OCI-LY1 (cell line): ENCODE measurements around the gene PIWIL4.

Experiments
- H2AFZ ChIP-seq: fragments of 200-600 bp; sonication (generic), shearing (Covaris generic); 2 replicates; pipeline ENCODE4 v1.6.0; 2014; ENCODE audit warnings: antibody characterized with exemption, mild to moderate bottlenecking, low read length
- H3F3A ChIP-seq: fragments of 200-600 bp; sonication (generic), shearing (Covaris generic); 2 replicates; pipeline ENCODE4 v1.6.0; 2014; ENCODE audit warnings: mild to moderate bottlenecking, antibody characterized with exemption, low read length, moderate library complexity; ENCODE audit not compliant: insufficient read depth
- H3K27ac ChIP-seq: fragments of 200-600 bp; sonication (generic); 2 replicates; pipeline ENCODE4 v1.5.1; 2014; ENCODE audit warnings: low read length, mixed run types, mild to moderate bottlenecking, low read depth; ENCODE audit not compliant: poor library complexity, severe bottlenecking
- H3K27me3 ChIP-seq: fragments of 200-600 bp; sonication (generic); 2 replicates; pipeline ENCODE4 v1.6.0; 2014; ENCODE audit warnings: antibody characterized with exemption, mild to moderate bottlenecking, low read length, moderate library complexity; ENCODE audit not compliant: insufficient read depth
- H3K36me3 ChIP-seq: fragments of 200-600 bp; sonication (generic); 2 replicates; pipeline ENCODE4 v1.6.1; 2014; ENCODE audit warnings: mild to moderate bottlenecking, antibody characterized with exemption, low read length, moderate library complexity, mixed read lengths; ENCODE audit not compliant: insufficient read depth
- H3K4me1 ChIP-seq: fragments of 200-600 bp; sonication (generic); 2 replicates; pipeline ENCODE4 v1.5.1; 2014; ENCODE audit warnings: mild to moderate bottlenecking, low read length, moderate library complexity; ENCODE audit not compliant: insufficient read depth, severe bottlenecking
- H3K4me2 ChIP-seq: fragments of 200-600 bp; sonication (generic), shearing (Covaris generic); 2 replicates; pipeline ENCODE4 v1.6.1; 2014; ENCODE audit warnings: low read length
- H3K4me3 ChIP-seq: fragments of 200-600 bp; sonication (generic); 2 replicates; pipeline ENCODE4 v1.5.1; 2014; ENCODE audit warnings: low read length, low read depth, mild to moderate bottlenecking, mixed read lengths; ENCODE audit not compliant: poor library complexity, severe bottlenecking
- H3K79me2 ChIP-seq: fragments of 200-600 bp; shearing (Covaris generic); 2 replicates; pipeline ENCODE4 v1.6.1; 2016; ENCODE audit warnings: mixed run types, low read length, mixed read lengths; ENCODE audit not compliant: insufficient read depth
- H3K9ac ChIP-seq: fragments of 200-600 bp; sonication (generic), shearing (Covaris generic); 2 replicates; pipeline ENCODE4 v1.6.1; 2014; ENCODE audit warnings: mild to moderate bottlenecking, low read length, mixed read lengths
- H3K9me2 ChIP-seq: fragments of 200-600 bp; sonication (generic), shearing (Covaris generic); 2 replicates; pipeline ENCODE4 v1.6.1; 2014; ENCODE audit warnings: low read depth, mild to moderate bottlenecking, low read length, mixed read lengths
- H3K9me3 ChIP-seq: fragments of 200-600 bp; shearing (Covaris generic); 2 replicates; pipeline ENCODE4 v1.6.1; 2014; ENCODE audit warnings: low read length, mixed read lengths
- H4K20me1 ChIP-seq: fragments of 200-600 bp; sonication (generic), shearing (Covaris generic); 2 replicates; pipeline ENCODE4 v1.6.0; 2016; ENCODE audit warnings: mild to moderate bottlenecking, low read length; ENCODE audit not compliant: insufficient read depth
- CTCF ChIP-seq: fragments of 200-600 bp; sonication (generic), shearing (Covaris generic); IDR thresholded peaks from 2 replicates; pipeline ENCODE4 v1.5.1; 2017; ENCODE audit warnings: mild to moderate bottlenecking, antibody characterized with exemption, low read length, moderate library complexity, mixed read lengths
- EZH2 ChIP-seq: fragments of 200-600 bp; sonication (generic), shearing (Covaris generic); IDR thresholded peaks from 2 replicates; pipeline ENCODE4 v1.8.0; 2017; ENCODE audit warnings: borderline replicate concordance, mixed run types, mild to moderate bottlenecking, antibody characterized with exemption, low read length, moderate library complexity, mixed read lengths

The PIWIL4 gene

GRCh38 chr11:94559361-94559760, 7.8 kb upstream of the PIWIL4 start:
- no peak overlapping the region for H2AFZ ChIP-seq
- no peaks in the 10 kb centered on the region for H3K4me1 ChIP-seq
- H3K4me2 ChIP-seq = no peak overlapping the region
- no peaks in the 10 kb centered on the region for H3K36me3 ChIP-seq
- H3K27me3 ChIP-seq = no peaks in the 10 kb centered on the region
- H3F3A ChIP-seq = no peaks in the 10 kb centered on the region
- no peaks in the 10 kb centered on the region for H4K20me1 ChIP-seq
- no peak overlapping the region for H3K9ac ChIP-seq
- H3K27ac ChIP-seq = no peak overlapping the region
- TF ChIP-seq EZH2 (no peak), CTCF (no peak)
- H3K9me3 ChIP-seq = no peaks in the 10 kb centered on the region
- H3K79me2 ChIP-seq = no peaks in the 10 kb centered on the region
- no peak overlapping the region for H3K4me3 ChIP-seq
- no peaks in the 10 kb centered on the region for H3K9me2 ChIP-seq

- H3K9me3 ChIP-seq = no peaks in the 10 kb centered on the region
- H3K9me2 ChIP-seq = no peaks in the 10 kb centered on the region
- H3K36me3 ChIP-seq = no peaks in the 10 kb centered on the region
- no peaks in the 10 kb centered on the region for H4K20me1 ChIP-seq
- H3K4me1 ChIP-seq = no peaks in the 10 kb centered on the region
- no peak overlapping the region for H2AFZ ChIP-seq
- TF ChIP-seq CTCF (no peak), EZH2 (no peak)
- H3K27ac ChIP-seq = no peak overlapping the region
- H3K4me3 ChIP-seq = no peak overlapping the region
- H3K79me2 ChIP-seq = no peaks in the 10 kb centered on the region
- no peak overlapping the region for H3K9ac ChIP-seq
- no peaks in the 10 kb centered on the region for H3K27me3 ChIP-seq
- H3F3A ChIP-seq = no peaks in the 10 kb centered on the region
- H3K4me2 ChIP-seq = no peak overlapping the region
Measured at GRCh38 chr11:94560834-94561233, 6.3 kb upstream of the PIWIL4 start.

GRCh38 chr11:94563176-94563847, 3.9 kb upstream of the PIWIL4 start:
- H3K9me2 ChIP-seq = no peaks in the 10 kb centered on the region
- H3K79me2 ChIP-seq = no peaks in the 10 kb centered on the region
- H3K27ac ChIP-seq = no peak overlapping the region
- no peak overlapping the region for H3K4me3 ChIP-seq
- no peaks in the 10 kb centered on the region for H3K36me3 ChIP-seq
- H3K4me1 ChIP-seq = no peaks in the 10 kb centered on the region
- H3K27me3 ChIP-seq = no peaks in the 10 kb centered on the region
- no peaks in the 10 kb centered on the region for H3F3A ChIP-seq
- H3K9ac ChIP-seq = no peak overlapping the region
- no peak overlapping the region for H3K4me2 ChIP-seq
- no peak overlapping the region for H2AFZ ChIP-seq
- no peaks in the 10 kb centered on the region for H4K20me1 ChIP-seq
- H3K9me3 ChIP-seq = no peaks in the 10 kb centered on the region
- TF ChIP-seq EZH2 (no peak), CTCF (no peak)
